K562 (cell line): ENCODE data around the gene PEAR1. TPM values are rescaled to one million over a fixed set of nuclear protein-coding genes. Genes with fewer than 3 reads are reported as not detected.

Experiments used
- BMI1 ChIP-seq: fragments of 150-350 bp; IDR thresholded peaks from 2 replicates; pipeline ENCODE4 v1.6.1; 2014; ENCODE audit warnings: low read length
- CREBBP ChIP-seq: IDR thresholded peaks from one replicate; pipeline ENCODE4 v1.6.1; 2012; ENCODE audit warnings: low read depth, mild to moderate bottlenecking, control low read depth, inconsistent platforms, low read length
- L3MBTL2 ChIP-seq: fragments of 450-650 bp; IDR thresholded peaks from 2 replicates; pipeline ENCODE4 v1.6.1; 2016; ENCODE audit warnings: mild to moderate bottlenecking, moderate library complexity
- NFE2 ChIP-seq: IDR thresholded peaks from 2 replicates; pipeline ENCODE4 v1.6.1; 2014; ENCODE audit warnings: antibody characterized with exemption, low read depth
- NR0B1 ChIP-seq: fragments of 450-650 bp; IDR thresholded peaks from one replicate; pipeline ENCODE4 v1.6.1; 2018; ENCODE audit warnings: mild to moderate bottlenecking, moderate library complexity; ENCODE audit not compliant: partially characterized antibody
- POLR3A ChIP-seq: IDR thresholded peaks from 2 replicates; pipeline ENCODE4 v1.6.1; 2011; ENCODE audit warnings: borderline replicate concordance, mild to moderate bottlenecking, moderate library complexity; ENCODE audit not compliant: insufficient read length, insufficient read depth; ENCODE audit errors: extremely low read depth
- PTTG1 ChIP-seq: fragments of 450-650 bp; IDR thresholded peaks from 2 replicates; pipeline ENCODE4 v1.6.1; 2016; ENCODE audit warnings: low read depth, mild to moderate bottlenecking, missing genetic modification characterization, missing compliant biosample characterization
- SIN3A ChIP-seq, 2 experiments: fragments of 150-350 bp in 1 of 2; IDR thresholded peaks; 2 replicates each; pipeline ENCODE4 v1.6.1; 2011 to 2016; ENCODE audit warnings: borderline replicate concordance in 2 of 2, low read depth in 2 of 2, low read length in 2 of 2, mild to moderate bottlenecking in 2 of 2, moderate library complexity in 2 of 2; ENCODE audit not compliant: control insufficient read depth in 1 of 2
- SMARCA4 ChIP-seq: fragments of 450-650 bp; IDR thresholded peaks from 2 replicates; pipeline ENCODE4 v1.6.1; 2016
- ZBTB43 ChIP-seq: sonication (generic); formaldehyde crosslinking; IDR thresholded peaks from 2 replicates; pipeline ENCODE4 v1.8.0; 2023; ENCODE audit warnings: mild to moderate bottlenecking, missing genetic modification reagents
- ZNF212 ChIP-seq: fragments of 450-650 bp; formaldehyde crosslinking; IDR thresholded peaks from 2 replicates; pipeline ENCODE4 v1.4.0; 2020; ENCODE audit warnings: mild to moderate bottlenecking
- ZNF280B ChIP-seq: fragments of 250-450 bp; sonication (Bioruptor Pico); IDR thresholded peaks from 2 replicates; pipeline ENCODE4 v1.5.1; 2021; ENCODE audit warnings: mild to moderate bottlenecking
- polyA plus RNA-seq, 8 experiments: library from polyadenylated mRNA; depleted of rRNA in 4 of 8; stranded (reverse) in 5 of 8; unstranded in 3 of 8; fragments of >200 nt; fragmentation: Nextera tagmentation in 2 of 8; fragmentation: Illumina TruSeq in 1 of 8; extraction: Ambion mirVana in 2 of 8; extraction: Trizol in 1 of 8; gene quantifications; 2 replicates each; pipeline versions ENCODE4 v1.2.1 to v1.2.3, GENCODE V29; 2011 to 2014; ENCODE audit warnings: inconsistent platforms in 1 of 8, missing spikeins in 1 of 8
- total RNA-seq, 7 experiments: library from RNA; depleted of rRNA in 6 of 7; stranded (reverse); fragments of >200 nt in 6 of 7; fragmentation: Illumina TruSeq in 2 of 7; extraction: Trizol in 2 of 7; gene quantifications; 2 replicates each; pipeline versions ENCODE4 v1.2.1 to v1.2.3, GENCODE V29; 2011 to 2021; ENCODE audit warnings: low replicate concordance in 1 of 7
- TF ChIP-seq, protein P1 (sequence below): fragments of 250-450 bp; sonication (Bioruptor Pico); IDR thresholded peaks from 2 replicates; pipeline ENCODE4 v1.5.0; 2022; ENCODE audit warnings: mild to moderate bottlenecking
- TF ChIP-seq, protein P2 (sequence below), 2 experiments: fragments of 450-650 bp; IDR thresholded peaks; 2 replicates each; pipeline ENCODE4 v1.6.1; 2016
- TF ChIP-seq, protein P3 (sequence below): sonication (generic); formaldehyde crosslinking; IDR thresholded peaks from 2 replicates; pipeline ENCODE4 v1.8.1; 2022; ENCODE audit warnings: missing genetic modification reagents
- TF ChIP-seq, protein P4 (sequence below), 2 experiments: fragments of 200-800 bp in 1 of 2; sonication (Bioruptor generic) in 1 of 2; sonication (generic) in 1 of 2; formaldehyde crosslinking in 1 of 2; IDR thresholded peaks in 1 of 2; conservative IDR thresholded peaks in 1 of 2; 2 replicates each; pipeline versions ENCODE4 v1.5.0 to v1.6.1; 2016 to 2020; ENCODE audit warnings: missing compliant biosample characterization in 1 of 2, missing genetic modification characterization in 1 of 2, missing genetic modification reagents in 1 of 2

The PEAR1 gene
- total and polyA plus RNA-seq, 9 of the 15 experiments (the other 6 are each of a cell fraction or from before 2014, with no cell fraction given), result 0.87 to 13.9 (median 6.1) TPM

DNA sequence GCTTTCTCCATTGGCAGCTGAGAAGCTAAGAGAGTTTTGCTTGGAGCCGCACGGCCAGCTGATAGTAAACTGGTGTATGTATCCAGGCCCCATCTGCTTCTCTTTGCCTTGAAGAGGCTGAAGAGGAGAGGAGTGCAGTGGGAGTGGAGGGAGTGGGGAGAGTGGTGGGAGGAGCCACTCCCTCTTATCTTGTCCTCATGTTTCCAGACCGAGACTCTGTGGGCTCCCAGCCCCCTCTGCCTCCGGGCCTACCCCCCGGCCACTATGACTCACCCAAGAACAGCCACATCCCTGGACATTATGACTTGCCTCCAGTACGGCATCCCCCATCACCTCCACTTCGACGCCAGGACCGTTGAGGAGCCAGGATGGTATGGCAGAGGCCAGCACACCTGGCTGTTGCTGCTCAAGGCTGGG lies 20.9 kb downstream of the PEAR1 start (continued):
- TF ChIP-seq, protein P1, sequence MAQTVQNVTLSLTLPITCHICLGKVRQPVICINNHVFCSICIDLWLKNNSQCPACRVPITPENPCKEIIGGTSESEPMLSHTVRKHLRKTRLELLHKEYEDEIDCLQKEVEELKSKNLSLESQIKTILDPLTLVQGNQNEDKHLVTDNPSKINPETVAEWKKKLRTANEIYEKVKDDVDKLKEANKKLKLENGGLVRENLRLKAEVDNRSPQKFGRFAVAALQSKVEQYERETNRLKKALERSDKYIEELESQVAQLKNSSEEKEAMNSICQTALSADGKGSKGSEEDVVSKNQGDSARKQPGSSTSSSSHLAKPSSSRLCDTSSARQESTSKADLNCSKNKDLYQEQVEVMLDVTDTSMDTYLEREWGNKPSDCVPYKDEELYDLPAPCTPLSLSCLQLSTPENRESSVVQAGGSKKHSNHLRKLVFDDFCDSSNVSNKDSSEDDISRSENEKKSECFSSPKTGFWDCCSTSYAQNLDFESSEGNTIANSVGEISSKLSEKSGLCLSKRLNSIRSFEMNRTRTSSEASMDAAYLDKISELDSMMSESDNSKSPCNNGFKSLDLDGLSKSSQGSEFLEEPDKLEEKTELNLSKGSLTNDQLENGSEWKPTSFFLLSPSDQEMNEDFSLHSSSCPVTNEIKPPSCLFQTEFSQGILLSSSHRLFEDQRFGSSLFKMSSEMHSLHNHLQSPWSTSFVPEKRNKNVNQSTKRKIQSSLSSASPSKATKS (CRISPR knock-in tag), result no peak
- TF ChIP-seq ZNF212 (CRISPR knock-in tag), result no peak
- TF ChIP-seq L3MBTL2, result peak; percentile 94
- no peak for TF ChIP-seq NR0B1
- no peak for TF ChIP-seq PTTG1 (tag)
- no peak for TF ChIP-seq ZNF280B (CRISPR knock-in tag)
- TF ChIP-seq CREBBP, result no peak
- TF ChIP-seq SIN3A (IDR thresholded peaks at IDR 0.05; ENCODE audit: borderline replicate concordance in 2 of 2, control insufficient read depth in 1 of 2, low read depth in 2 of 2, low read length in 2 of 2), result peak in 1 of 2 experiments; percentile 48; a peak in 1 of 4 replicates
- TF ChIP-seq, protein P2, sequence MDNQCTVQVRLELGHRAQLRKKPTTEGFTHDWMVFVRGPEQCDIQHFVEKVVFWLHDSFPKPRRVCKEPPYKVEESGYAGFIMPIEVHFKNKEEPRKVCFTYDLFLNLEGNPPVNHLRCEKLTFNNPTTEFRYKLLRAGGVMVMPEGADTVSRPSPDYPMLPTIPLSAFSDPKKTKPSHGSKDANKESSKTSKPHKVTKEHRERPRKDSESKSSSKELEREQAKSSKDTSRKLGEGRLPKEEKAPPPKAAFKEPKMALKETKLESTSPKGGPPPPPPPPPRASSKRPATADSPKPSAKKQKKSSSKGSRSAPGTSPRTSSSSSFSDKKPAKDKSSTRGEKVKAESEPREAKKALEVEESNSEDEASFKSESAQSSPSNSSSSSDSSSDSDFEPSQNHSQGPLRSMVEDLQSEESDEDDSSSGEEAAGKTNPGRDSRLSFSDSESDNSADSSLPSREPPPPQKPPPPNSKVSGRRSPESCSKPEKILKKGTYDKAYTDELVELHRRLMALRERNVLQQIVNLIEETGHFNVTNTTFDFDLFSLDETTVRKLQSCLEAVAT (IDR thresholded peaks at IDR 0.05), result peak in 1 of 2 experiments; percentile 50; a peak in 1 of 4 replicates
- 0 out of 2 replicates have a peak, but pooled peaks have one; percentile 42 for TF ChIP-seq ZBTB43 (CRISPR knock-in tag)
- TF ChIP-seq, protein P3, sequence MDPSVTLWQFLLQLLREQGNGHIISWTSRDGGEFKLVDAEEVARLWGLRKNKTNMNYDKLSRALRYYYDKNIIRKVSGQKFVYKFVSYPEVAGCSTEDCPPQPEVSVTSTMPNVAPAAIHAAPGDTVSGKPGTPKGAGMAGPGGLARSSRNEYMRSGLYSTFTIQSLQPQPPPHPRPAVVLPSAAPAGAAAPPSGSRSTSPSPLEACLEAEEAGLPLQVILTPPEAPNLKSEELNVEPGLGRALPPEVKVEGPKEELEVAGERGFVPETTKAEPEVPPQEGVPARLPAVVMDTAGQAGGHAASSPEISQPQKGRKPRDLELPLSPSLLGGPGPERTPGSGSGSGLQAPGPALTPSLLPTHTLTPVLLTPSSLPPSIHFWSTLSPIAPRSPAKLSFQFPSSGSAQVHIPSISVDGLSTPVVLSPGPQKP (CRISPR knock-in tag), result no peak
- TF ChIP-seq BMI1, result no peak
- TF ChIP-seq POLR3A, result no peak
- TF ChIP-seq, protein P4, sequence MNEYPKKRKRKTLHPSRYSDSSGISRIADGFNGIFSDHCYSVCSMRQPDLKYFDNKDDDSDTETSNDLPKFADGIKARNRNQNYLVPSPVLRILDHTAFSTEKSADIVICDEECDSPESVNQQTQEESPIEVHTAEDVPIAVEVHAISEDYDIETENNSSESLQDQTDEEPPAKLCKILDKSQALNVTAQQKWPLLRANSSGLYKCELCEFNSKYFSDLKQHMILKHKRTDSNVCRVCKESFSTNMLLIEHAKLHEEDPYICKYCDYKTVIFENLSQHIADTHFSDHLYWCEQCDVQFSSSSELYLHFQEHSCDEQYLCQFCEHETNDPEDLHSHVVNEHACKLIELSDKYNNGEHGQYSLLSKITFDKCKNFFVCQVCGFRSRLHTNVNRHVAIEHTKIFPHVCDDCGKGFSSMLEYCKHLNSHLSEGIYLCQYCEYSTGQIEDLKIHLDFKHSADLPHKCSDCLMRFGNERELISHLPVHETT (CRISPR knock-in tag; conservative IDR thresholded peaks at IDR 0.05 in 1 of 2, IDR thresholded peaks at IDR 0.05 in 1 of 2), result 0 out of 4 replicates have a peak, but pooled peaks of 1 of the 2 experiments have one; percentile 53
- TF ChIP-seq NFE2, result no peak
- TF ChIP-seq SMARCA4, result peak; percentile 94
